HG03520 (cell line): ENCODE data around the gene SLC26A8.
"Not testable (repeated sequence)": the region's sequence is repeated elsewhere in the genome, so short reads cannot be mapped to it uniquely, and the experiment has no call there.

ENCODE experiments used
- ATAC-seq: cut with Tn5 transposase; IDR thresholded peaks from one replicate; pipeline ENCODE4 v1.9.1; 2021; ENCODE audit warnings: mild to moderate bottlenecking, moderate library complexity; ENCODE audit not compliant: unreplicated experiment

Gene SLC26A8

GRCh38 chr6:35954333-35954732 is 70.1 kb downstream of the SLC26A8 start:
- ATAC-seq, result no peak

DNA sequence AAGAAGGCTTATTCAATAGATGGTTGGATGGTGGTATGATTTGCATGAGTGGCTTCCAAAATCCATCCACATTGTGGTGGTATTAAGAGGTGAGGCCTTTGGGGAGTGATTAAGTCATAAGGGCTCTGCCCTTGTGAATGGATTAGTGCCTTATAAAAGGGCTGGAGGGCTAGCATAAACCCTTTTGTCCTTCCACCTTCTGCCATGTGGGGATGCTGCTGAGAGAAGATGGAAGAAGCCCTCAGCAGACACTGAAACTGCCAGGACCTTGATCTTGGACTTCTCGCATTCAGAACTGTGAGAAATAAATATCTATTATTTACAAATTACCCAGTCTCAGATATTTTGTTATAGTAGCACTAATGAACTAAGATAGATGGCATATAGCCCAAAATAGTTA is 75.7 kb downstream of the SLC26A8 start:
- no peak for ATAC-seq

- ATAC-seq, result no peak
Observed at GRCh38 chr6:35945650-35946025, 78.8 kb downstream of the SLC26A8 start.

DNA sequence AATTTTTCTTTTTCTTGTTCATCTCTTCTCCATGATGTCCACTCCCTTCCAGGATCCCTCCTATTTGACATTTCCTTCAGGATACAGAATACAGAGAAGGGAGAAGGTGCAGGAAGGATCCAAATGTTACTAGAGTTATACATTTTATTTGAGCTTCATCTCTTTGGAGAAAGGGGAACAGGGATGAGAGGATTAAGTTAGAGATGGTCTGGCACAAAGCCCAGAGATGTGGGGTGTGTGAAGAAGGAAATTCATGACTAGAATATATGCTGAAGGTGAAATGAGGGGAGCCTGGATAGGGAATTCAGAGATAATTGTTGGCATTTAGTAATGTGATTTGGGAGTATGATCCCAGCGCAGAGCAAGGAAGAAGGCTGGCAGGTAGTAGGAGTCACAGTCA is 81.1 kb downstream of the SLC26A8 start:
- ATAC-seq, result no peak

DNA sequence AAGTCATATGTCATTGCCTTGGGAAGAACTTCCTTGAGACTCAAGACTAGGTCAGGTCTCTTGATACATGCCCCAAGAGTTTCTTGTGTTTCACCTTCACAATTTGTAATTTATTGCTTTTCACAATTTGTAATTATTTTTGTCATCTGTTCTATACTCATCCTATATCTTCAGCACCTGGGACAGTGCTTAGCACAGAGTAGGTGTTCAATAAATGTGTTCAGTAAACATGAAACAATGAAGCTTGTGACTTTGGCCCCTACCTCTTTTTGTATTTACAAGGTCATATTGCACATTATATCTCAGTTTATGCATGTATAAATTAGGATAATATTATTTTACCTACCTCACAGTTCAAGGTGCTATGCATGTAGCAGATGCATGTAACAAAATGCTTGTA is 82.1 kb downstream of the SLC26A8 start:
- no peak for ATAC-seq

DNA sequence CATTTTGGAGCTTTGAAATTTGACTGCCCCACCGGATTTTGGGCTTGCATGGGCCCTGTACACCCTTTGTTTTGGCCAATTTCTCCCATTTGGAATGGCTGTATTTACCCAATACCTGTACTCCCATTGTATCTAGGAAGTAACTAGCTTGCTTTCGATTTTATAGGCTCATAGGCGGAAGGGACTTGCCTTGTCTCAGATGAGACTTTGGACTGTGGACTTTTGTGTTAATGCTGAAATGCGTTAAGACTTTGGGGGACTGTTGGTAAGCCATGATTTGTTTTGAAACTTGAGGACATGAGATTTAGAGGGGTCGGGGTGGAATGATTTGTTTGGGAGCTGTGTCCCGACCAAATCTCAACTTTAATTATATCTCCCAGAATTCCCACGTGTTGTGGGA is 83.3 kb downstream of the SLC26A8 start:
- not testable (repeated sequence) for ATAC-seq

- not testable (repeated sequence) for ATAC-seq
Observed at GRCh38 chr6:35940014-35940413, 84.4 kb downstream of the SLC26A8 start.

DNA sequence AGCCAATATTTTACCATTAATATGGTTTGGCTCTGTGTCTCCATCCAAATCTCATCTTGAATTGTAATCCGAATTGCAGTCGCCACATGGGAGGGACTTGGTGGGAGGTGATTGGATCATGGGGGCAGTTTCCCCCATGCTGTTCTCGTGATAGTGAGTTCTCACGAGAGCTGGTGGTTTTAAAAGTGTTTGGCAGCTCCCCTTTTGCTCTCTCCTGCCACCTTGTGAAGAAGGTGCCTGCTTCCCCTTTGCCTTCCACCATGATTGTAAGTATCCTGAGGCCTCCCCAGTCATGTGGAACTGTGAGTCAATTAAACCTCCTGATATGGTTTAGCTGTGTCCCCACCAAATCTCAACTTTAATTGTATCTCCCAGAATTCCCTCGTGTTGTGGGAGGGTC is 85.2 kb downstream of the SLC26A8 start:
- ATAC-seq, result not testable (repeated sequence)

GRCh38 chr6:35936681-35937359 is 87.6 kb downstream of the SLC26A8 start:
- ATAC-seq, result no peak

DNA sequence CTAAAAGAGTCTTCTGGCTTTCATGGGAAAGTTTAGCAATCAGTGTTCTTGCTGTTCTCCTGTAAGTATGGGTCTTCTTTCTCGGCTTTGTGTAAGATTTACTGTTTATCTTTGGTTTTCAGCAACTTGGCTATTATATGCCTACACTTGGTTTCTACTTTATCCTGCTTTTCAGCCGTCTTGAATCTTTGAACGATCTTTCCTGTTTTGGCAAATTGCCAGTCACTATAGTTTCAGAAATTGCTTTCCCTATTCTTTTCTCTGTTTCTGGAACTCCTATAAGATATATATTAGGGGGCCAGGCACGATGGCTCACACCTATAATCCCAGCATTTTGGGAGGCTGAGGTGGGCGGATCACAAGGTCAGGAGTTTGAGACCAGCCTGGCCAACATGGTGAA is 89.0 kb downstream of the SLC26A8 start:
- ATAC-seq, result no peak

DNA sequence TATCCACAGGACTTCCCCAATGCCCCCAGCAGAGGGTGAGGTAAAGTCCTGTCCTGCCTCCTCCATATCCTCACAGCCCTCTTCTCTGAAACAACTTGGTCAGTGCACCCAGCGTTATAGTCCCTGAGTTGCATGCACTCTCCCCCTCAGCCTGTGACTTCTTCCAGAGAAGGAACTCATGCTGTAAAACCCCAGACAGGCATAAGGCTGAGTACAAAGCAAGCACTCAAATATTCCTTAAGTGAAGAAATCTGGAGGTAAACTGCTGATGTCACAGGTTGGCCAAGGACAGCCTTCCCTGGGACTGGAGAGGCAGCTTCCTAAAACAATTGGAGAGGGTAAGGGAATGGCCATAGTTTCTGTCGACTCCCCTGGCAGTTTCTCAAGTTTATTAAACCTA is 90.6 kb downstream of the SLC26A8 start:
- ATAC-seq, result no peak

DNA sequence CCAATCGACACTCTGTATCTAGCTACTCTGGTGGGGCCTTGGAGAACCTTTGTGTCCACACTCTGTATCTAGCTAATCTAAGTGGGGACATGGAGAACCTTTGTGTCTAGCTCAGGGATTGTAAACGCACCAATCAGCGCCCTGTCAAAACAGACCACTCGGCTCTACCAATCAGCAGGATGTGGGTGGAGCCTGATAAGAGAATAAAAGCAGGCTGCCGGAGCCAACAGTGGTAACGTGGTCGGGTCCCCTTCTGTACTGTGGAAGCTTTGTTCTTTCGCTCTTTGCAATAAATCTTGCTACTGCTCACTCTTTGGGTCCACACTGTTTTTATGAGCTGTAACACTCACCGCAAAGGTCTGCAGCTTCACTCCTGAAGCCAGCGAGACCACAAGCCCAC is 92.6 kb downstream of the SLC26A8 start:
- ATAC-seq, result not testable (repeated sequence)

GRCh38 chr6:35931120-35931561 is 93.3 kb downstream of the SLC26A8 start:
- ATAC-seq, result no peak

- ATAC-seq, result no peak
Observed at GRCh38 chr6:35929601-35930000, 94.8 kb downstream of the SLC26A8 start.

GRCh38 chr6:35926509-35927215 is 97.8 kb downstream of the SLC26A8 start:
- ATAC-seq, result no peak

DNA sequence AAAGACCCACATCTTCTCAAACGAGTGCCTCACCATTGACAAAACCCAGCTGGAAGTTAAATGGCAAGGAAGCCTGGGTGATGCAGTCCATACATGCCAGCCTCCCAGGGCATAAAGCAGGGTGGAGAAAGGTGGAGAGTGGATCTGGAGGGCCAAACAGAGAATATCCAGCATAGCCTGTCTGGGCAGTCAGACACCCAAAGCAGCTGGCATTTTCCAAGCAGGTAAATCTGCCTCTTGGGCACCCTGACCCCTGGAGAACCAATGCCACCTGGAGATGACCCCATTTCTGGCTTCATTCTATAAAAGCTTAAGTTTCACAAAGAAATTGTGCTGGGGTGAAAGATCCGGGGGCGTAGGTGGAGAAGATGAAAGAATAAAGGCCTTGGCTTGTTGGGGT is 98.5 kb downstream of the SLC26A8 start:
- ATAC-seq, result no peak

- ATAC-seq, result no peak
Observed at GRCh38 chr6:35924146-35924545, 100.3 kb downstream of the SLC26A8 start.

DNA sequence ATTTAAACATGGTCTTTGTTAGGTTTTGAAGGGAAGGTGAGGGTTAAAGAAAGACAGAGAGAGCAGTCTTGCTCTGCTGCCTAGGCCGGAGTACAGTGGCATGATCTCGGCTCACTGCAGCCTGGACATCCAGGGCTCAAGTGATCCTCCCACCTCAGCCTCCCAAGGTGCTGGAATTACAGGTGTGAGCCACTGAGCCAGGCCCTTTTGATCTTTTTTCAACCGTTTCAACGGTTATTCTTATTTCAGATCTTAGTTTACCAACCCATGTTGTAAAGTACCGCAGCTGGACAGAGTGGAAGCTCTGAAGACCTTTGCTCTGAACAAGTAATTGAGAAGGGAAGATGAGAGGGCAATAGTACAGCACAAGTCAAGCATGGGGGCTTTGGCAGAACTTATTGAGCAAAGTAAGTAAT is 102.3 kb downstream of the SLC26A8 start:
- no peak for ATAC-seq

GRCh38 chr6:35920793-35921732 is 103.4 kb downstream of the SLC26A8 start, which contains the start of gene SRPK1:
Gene SRPK1 (minus strand): TSS chr6:35921098. CDS start chr6:35921056, 42 bp downstream.
- peak; percentile 70 for ATAC-seq

DNA sequence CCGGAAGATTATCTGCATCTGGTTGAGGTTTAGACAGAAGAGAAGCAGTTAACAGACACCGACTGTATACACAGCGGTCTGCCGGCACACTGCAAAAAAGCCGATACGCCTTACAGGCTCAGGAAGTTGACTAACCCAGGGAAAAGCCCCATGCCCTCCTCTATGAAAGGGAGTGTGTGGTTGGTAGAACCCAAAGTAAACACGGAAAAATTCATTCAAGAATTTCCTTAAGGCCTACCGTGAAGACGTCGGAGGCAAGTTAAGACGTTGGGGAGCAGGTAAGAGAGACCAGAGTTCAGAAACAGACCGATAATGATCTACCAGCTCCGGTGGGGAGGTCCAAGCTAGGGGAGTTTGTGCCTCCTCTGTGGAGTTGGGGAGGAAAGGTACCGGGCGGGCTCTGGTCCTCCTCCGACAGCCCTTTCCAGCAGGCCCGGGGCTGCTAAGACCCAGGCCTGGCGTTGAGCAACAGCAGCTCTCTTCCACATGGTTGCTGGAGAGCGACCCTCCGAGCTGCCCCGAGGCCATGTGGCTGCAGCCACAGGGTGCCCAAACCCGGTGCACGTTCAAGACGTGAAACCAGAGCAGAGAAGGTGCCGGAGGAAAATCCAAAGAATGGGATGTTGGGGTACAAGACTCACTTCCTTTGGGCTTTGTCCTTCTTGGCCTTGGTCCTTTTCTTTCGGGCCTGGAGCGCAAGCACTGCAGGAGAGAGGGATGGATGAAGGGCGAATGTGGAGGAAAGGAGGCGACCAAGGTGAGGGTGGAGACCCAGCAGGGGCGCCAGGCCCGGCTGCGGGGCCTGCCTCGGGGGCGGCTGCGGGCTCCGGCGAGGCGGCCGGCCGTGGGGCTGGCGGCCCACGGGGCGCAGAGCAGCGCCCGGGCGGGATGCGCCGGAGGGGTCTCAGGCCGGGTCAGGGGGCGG is 104.4 kb downstream of the SLC26A8 start:
- ATAC-seq, result peak; percentile 20
